Endothelial cell of umbilical vein (primary cell): Measurements from ENCODE around the gene TDRKH. TPM values are rescaled to one million over a fixed set of nuclear protein-coding genes. Genes with fewer than 3 reads are reported as not detected.

Experiments used
- BruUV-seq: library from RNA; stranded (reverse); fragments of 400-500 nt; replicated peaks from 2 replicates; lab custom pipeline; 2021; lab: Mats Ljungman, UMichigan
- CTCF ChIA-PET: fragments of 300-600, 350-600 bp; sonication (Branson Sonifier 250); formaldehyde crosslinking; loops from one replicate; lab custom pipeline; 2021; ENCODE audit warnings: antibody characterized with exemption, inconsistent platforms; lab: Charles Lee
- POLR2A ChIA-PET: fragments of 300-600, 350-600 bp; sonication (Branson Sonifier 250); formaldehyde crosslinking; loops from one replicate; lab custom pipeline; 2021; ENCODE audit warnings: antibody characterized with exemption, inconsistent platforms; lab: Charles Lee
- DNase-seq: peaks from one replicate; pipeline ENCODE4 v3.0.0-alpha.2; 2011; ENCODE audit warnings: low read depth, low spot score
- FAIRE-seq: peaks from 2 replicates; lab custom pipeline; 2011; peaks lifted over from hg19 to GRCh38; lab: Jason Lieb, UNC
- H2AFZ ChIP-seq: 2 replicates; pipeline ENCODE4 v1.6.0; 2012; ENCODE audit warnings: low read depth, low read length, control low read depth, inconsistent platforms
- H3K27ac ChIP-seq: 2 replicates; pipeline ENCODE4 v1.5.1; 2011; ENCODE audit warnings: low read depth, mild to moderate bottlenecking, control low read depth, low read length, moderate library complexity; ENCODE audit not compliant: insufficient read depth
- H3K27me3 ChIP-seq, 2 experiments: 2 replicates each; pipeline versions ENCODE4 v1.6.0 to v1.6.1; 2011; ENCODE audit warnings: low read length in 2 of 2, mixed read lengths in 1 of 2; ENCODE audit not compliant: control insufficient read depth in 2 of 2, insufficient read depth in 2 of 2
- H3K36me3 ChIP-seq, 2 experiments: 2 replicates in 1 of 2; 3 replicates in 1 of 2; pipeline ENCODE4 v1.5.1; 2011; ENCODE audit warnings: low read length in 2 of 2, mild to moderate bottlenecking in 1 of 2, moderate library complexity in 1 of 2; ENCODE audit not compliant: control insufficient read depth in 2 of 2, insufficient read depth in 2 of 2; ENCODE audit errors: extremely low read depth in 1 of 2
- H3K4me1 ChIP-seq: 3 replicates; pipeline ENCODE4 v1.5.1; 2011; ENCODE audit warnings: mild to moderate bottlenecking, low read length; ENCODE audit not compliant: control insufficient read depth, insufficient read depth; ENCODE audit errors: extremely low read depth
- H3K4me2 ChIP-seq: 2 replicates; pipeline ENCODE4 v1.6.1; 2011; ENCODE audit warnings: low read length, control low read depth, mixed read lengths; ENCODE audit not compliant: insufficient read depth
- H3K4me3 ChIP-seq, 3 experiments: fragments of 200-600 bp in 1 of 3; sonication (generic), shearing (Covaris generic) in 1 of 3; replicated peaks in 1 of 3; 2 replicates each; pipeline ENCODE4 v1.5.1; 2011 to 2016; ENCODE audit warnings: control low read depth in 3 of 3, low read length in 3 of 3, mild to moderate bottlenecking in 2 of 3, inconsistent platforms in 1 of 3, low read depth in 1 of 3, moderate library complexity in 1 of 3; ENCODE audit not compliant: insufficient read depth in 1 of 3
- H3K79me2 ChIP-seq: 2 replicates; pipeline ENCODE4 v1.6.0; 2012; ENCODE audit warnings: low read length, inconsistent platforms; ENCODE audit not compliant: control insufficient read depth, insufficient read depth
- H3K9ac ChIP-seq: replicated peaks from 2 replicates; pipeline ENCODE3; 2011; ENCODE audit warnings: low read length, control low read depth; ENCODE audit not compliant: insufficient read depth; ENCODE audit errors: extremely low read depth
- H3K9me1 ChIP-seq: replicated peaks from 3 replicates; pipeline ENCODE4 v1.6.0; 2011; ENCODE audit warnings: mild to moderate bottlenecking, low read length; ENCODE audit not compliant: control insufficient read depth, insufficient read depth; ENCODE audit errors: extremely low read depth
- H3K9me3 ChIP-seq: replicated peaks from 2 replicates; pipeline ENCODE4 v1.5.1; 2012; ENCODE audit warnings: low read length, inconsistent platforms; ENCODE audit not compliant: control insufficient read depth, insufficient read depth
- H4K20me1 ChIP-seq: replicated peaks from 2 replicates; pipeline ENCODE3; 2011; ENCODE audit warnings: mild to moderate bottlenecking, low read length; ENCODE audit not compliant: control insufficient read depth, insufficient read depth; ENCODE audit errors: extremely low read depth
- CTCF ChIP-seq, 2 donors: IDR thresholded peaks; 1 replicate in 1 of 2; 2 replicates in 1 of 2; pipeline ENCODE4 v1.5.1; 2011; ENCODE audit warnings: low read length in 2 of 2, mild to moderate bottlenecking in 2 of 2, moderate library complexity in 2 of 2, control low read depth in 1 of 2, inconsistent platforms in 1 of 2, low read depth in 1 of 2; ENCODE audit not compliant: insufficient read depth in 1 of 2; ENCODE audit errors: extremely low read depth in 1 of 2
- EZH2 ChIP-seq: IDR thresholded peaks from 2 replicates; pipeline ENCODE4 v1.6.1; 2012; ENCODE audit warnings: borderline replicate concordance, low read depth, mild to moderate bottlenecking, moderate library complexity, low read length, inconsistent platforms; ENCODE audit not compliant: severe bottlenecking
- FOS ChIP-seq: IDR thresholded peaks from 2 replicates; pipeline ENCODE4 v1.6.1; 2011; ENCODE audit warnings: mild to moderate bottlenecking, low read length, moderate library complexity, borderline replicate concordance; ENCODE audit not compliant: insufficient read depth
- GATA2 ChIP-seq: IDR thresholded peaks from 2 replicates; pipeline ENCODE4 v1.7.0; 2011; ENCODE audit warnings: low read depth, mild to moderate bottlenecking, moderate library complexity, mixed read lengths, low read length; ENCODE audit not compliant: insufficient read length, insufficient read depth
- JUN ChIP-seq: IDR thresholded peaks from 2 replicates; pipeline ENCODE4 v1.6.1; 2011; ENCODE audit warnings: borderline replicate concordance, low read depth; ENCODE audit not compliant: insufficient read length, insufficient read depth
- MAX ChIP-seq: IDR thresholded peaks from 2 replicates; pipeline ENCODE4 v1.6.1; 2011; ENCODE audit not compliant: insufficient read depth, insufficient read length
- MYC ChIP-seq: IDR thresholded peaks from one replicate; pipeline ENCODE4 v1.6.1; 2011; ENCODE audit warnings: mild to moderate bottlenecking, low read depth, low read length
- POLR2A ChIP-seq: IDR thresholded peaks from 2 replicates; pipeline ENCODE4 v1.6.1; 2012; ENCODE audit warnings: low read depth, mild to moderate bottlenecking, control low read depth, low read length
- POLR2AphosphoS5 ChIP-seq: IDR thresholded peaks from 2 replicates; pipeline ENCODE4 v1.6.1; 2012; ENCODE audit warnings: low read depth, mild to moderate bottlenecking, control low read depth, low read length, moderate library complexity; ENCODE audit not compliant: insufficient read depth
- dilution Hi-C: fragments of 300-500 bp; cut with MboI; formaldehyde crosslinking; loops from one replicate; pipeline ENCODE4 v1.15.0; 2019; ENCODE audit warnings: low sequenced_read_pairs; ENCODE audit not compliant: extremely low pct_ligation_motif_present
- intact Hi-C: fragments of 100-400 bp; cut with micrococcal nuclease; formaldehyde crosslinking; loops from one replicate; pipeline ENCODE4 v1.10.0; 2022
- polyA plus RNA-seq, 4 experiments: library from polyadenylated mRNA; depleted of rRNA in 3 of 4; stranded (reverse) in 3 of 4; unstranded in 1 of 4; fragments of >200 nt; gene quantifications; 2 replicates each; pipeline versions ENCODE4 v1.2.1 to v1.2.3, GENCODE V29; 2011 to 2012; ENCODE audit warnings: missing spikeins in 1 of 4
- total RNA-seq: library from RNA; stranded (reverse); gene quantifications from 2 replicates; pipeline ENCODE4 v1.2.3, GENCODE V29; 2021

Gene TDRKH
- total and polyA plus RNA-seq, 2 donors (not counting 3 experiments of a cell fraction or from before 2014, with no cell fraction given), result 3.9 to 9.6 TPM

GRCh38 chr1:151839082-151839412, 48.7 kb upstream of the TDRKH start:
- peaks cover 7 to 9% of the 10 kb centered on the region in 2 experiments for H3K27me3 ChIP-seq
- H3K27ac ChIP-seq, result no peak overlapping the region
- H3K79me2 ChIP-seq, result no peaks in the 10 kb centered on the region
- no TSS peak for BruUV-seq
- intact Hi-C loops (loop anchor here (5.0 kb wide), 2 partner anchors 492 to 537 kb away; partner anchors contain the start of gene RFX5), dilution Hi-C loops (no loop called here)
- no peaks in the 10 kb centered on the region for H3K36me3 ChIP-seq
- FAIRE-seq (no peak), DNase-seq (no peak)
- H3K9ac ChIP-seq, result no peak overlapping the region
- no peak for TF ChIP-seq POLR2AphosphoS5
- no peak for TF ChIP-seq EZH2
- no peak for TF ChIP-seq GATA2
- no peak for TF ChIP-seq POLR2A
- no peak for TF ChIP-seq JUN
- TF ChIP-seq MAX, result no peak
- TF ChIP-seq CTCF (IDR thresholded peaks at IDR 0.05; ENCODE audit: extremely low read depth in 1 of 2, insufficient read depth in 1 of 2, low read depth in 1 of 2, low read length in 2 of 2), result no peak
- TF ChIP-seq MYC, result no peak
- TF ChIP-seq FOS, result no peak
- no peaks in the 10 kb centered on the region for H4K20me1 ChIP-seq
- ChIA-PET POLR2A (no interaction called here), CTCF (no interaction called here)
- H2AFZ ChIP-seq, result peak overlapping the region; percentile 78
- no peaks in the 10 kb centered on the region for H3K9me3 ChIP-seq
- H3K4me1 ChIP-seq, result peaks cover 12% of the 10 kb centered on the region
- peak overlapping the region; percentile 50 for H3K4me2 ChIP-seq
- H3K4me3 ChIP-seq, result peak overlapping the region in 1 of 3 experiments; percentile 2
- no peaks in the 10 kb centered on the region for H3K9me1 ChIP-seq
